ENCODE results near the gene ZACN.
"Not testable (repeated sequence)": the region's sequence is repeated elsewhere in the genome, so short reads cannot be mapped to it uniquely, and the experiment has no call there.

ZACN gene

DNA sequence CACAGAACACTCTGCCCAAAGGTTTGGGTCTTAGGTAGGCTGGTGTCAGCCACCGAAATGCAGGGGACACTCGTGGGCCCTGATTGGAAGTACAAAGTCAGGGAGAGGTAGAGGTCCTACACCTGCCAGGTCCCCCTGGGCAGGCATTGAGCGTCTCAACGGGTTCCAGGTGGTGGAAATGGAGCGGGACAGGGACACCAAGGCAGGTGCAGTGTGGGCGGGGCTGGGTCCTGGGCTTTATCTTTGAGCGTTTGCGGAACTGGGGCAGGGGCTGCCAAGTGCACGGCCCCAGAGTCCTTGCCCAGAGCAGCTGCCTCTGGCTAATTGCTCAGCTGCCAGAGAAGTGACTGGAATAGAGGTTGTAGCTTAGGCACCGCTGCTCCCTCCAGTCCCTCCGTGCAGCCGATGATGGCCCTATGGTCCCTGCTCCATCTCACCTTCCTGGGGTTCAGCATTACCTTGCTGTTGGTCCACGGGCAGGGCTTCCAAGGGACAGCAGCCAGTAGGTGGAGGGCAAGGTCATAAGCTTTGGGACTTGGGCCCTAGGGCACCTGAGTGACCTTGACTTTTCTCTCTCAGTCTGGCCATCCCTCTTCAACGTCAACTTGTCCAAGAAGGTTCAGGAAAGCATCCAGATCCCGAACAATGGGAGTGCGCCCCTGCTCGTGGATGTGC is at the start of gene ZACN:
ZACN (plus strand) TSS at position 323 of the 675 bp plus-strand sequence; CDS start at position 406, 83 bp downstream.
- FAIRE-seq (no peak), DNase-seq (ENCODE audit: insufficient read length, low spot score) (no peak)
- peak; percentile 4; the same call in 1 of the 2 replicates for TF ChIP-seq POLR2A (IDR thresholded peaks at IDR 0.05; ENCODE audit: low read depth, low read length)

DNA sequence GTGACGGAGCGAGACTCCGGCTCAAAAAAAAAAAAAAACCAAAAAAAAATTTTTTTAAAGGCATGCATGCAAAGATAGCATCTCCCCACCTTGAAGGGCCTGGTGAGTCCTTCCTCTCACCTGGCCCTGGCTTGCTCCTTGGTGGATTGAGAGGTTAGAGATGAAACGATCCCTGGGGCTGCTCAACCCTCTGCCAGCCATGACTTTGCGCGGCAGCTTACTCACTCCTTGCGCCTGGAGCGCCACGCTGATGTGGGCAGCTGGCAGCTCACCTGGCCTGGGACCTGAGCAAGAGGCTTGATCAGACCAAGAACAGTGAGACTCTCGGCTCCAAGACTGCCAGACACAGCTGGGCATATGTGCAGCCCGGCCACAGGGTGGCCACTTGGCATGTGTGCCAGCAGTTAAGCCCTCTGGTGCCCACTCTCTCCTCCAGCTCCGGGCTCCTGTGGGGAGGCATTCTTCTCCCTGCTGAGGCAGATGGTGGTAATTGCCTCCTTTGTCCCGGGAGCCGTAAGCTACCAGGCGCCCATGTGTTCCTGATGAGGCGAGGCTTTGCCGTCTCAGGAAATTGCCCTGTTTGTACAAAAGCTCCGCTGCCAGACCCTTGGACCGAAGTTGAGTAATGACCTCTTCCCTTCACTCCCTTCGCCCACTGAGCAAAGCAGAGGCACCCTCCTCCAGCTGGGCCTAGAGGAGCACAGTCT is 46.8 kb upstream of the ZACN start:
- FAIRE-seq (no peak), DNase-seq (ENCODE audit: insufficient read length, low spot score) (no peak)
- TF ChIP-seq POLR2A (IDR thresholded peaks at IDR 0.05; ENCODE audit: low read depth, low read length), result no peak

DNA sequence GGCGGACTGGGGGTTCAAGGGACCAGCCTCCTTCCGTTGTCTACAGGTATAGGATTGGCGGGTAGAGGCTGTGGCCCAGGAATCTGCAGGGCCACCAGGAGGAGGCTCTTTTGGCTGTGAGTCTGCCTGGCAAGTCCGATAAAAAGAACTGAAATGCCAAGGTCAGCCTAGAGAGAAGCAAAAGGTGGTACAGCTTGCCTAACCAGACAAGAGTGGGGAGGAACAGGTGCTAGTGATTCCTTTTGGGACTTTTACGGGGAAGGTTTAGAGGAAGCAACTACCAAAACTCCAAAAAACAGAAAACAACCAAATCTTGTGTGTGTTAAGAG is 46.2 kb upstream of the ZACN start:
- no peak for TF ChIP-seq POLR2A (IDR thresholded peaks at IDR 0.05; ENCODE audit: low read depth, low read length)
- FAIRE-seq (no peak), DNase-seq (ENCODE audit: insufficient read length, low spot score) (no peak)

DNA sequence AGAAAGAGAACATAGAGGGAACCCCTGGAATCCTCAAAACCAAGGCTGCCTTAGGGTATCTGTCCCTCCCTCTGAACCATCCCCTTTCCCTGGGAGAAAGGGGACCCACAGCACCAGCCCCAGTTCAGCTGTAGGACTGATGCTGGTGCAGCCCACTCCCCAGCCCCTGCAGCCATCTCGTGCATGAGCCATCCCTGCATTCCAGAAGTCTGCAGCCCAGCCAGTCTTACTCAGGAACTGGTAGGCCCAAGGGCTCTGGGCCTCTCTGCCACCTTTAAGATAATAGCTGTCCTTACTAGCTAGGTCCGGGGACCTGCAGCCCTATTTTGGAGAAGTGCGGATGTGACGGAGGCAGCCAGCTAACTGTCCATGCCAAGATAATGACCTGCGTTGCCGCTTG is 45.8 kb upstream of the ZACN start:
- no peak for FAIRE-seq
- TF ChIP-seq POLR2A (IDR thresholded peaks at IDR 0.05; ENCODE audit: low read depth, low read length), result no peak
- DNase-seq (ENCODE audit: insufficient read length, low spot score), result no peak

DNA sequence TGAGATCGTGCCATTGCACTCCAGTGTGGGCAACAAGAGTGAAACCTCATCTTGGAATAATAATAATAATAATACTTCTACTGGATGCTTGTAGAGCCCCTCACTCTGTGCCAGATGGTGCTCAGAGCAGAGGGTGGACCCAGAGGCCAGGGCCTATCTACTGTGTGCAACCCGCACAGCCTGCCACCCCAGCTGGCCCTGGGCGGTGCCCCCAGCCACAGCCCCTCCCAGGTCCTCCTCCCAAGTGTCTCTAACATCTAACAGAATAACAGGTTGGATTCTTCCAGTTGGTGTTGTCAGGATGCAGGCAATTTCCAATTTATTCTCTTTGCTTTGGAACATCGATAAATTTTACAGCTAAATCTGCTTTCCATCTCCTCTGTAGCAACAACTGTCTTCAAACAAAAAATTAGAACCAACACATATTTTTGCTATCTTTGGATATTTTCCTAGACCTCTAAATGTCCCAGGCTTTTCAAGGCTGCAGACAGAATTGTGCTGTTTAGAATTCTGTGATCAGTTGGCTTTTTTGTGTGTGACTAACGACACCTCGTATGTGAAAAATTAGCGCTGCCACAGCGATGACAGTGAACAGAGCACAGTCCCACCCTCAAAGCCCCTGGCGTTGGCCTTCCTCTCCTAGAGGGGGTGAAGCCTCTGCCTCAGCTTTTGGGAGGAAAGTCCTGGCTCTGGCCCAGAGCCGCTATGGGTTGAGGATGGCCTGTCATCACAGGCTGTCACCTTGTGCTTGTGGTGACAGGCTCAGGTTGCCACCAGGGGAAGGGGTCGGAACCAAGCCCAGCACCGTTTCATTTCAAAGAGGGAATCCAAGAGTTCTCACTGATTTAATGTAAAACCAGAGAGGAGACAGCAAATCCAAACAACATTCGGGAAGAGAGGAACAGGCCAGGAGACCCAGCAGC is 44.3 kb upstream of the ZACN start:
- FAIRE-seq (no peak), DNase-seq (ENCODE audit: insufficient read length, low spot score) (no peak)
- no peak for TF ChIP-seq POLR2A (IDR thresholded peaks at IDR 0.05; ENCODE audit: low read depth, low read length)

DNA sequence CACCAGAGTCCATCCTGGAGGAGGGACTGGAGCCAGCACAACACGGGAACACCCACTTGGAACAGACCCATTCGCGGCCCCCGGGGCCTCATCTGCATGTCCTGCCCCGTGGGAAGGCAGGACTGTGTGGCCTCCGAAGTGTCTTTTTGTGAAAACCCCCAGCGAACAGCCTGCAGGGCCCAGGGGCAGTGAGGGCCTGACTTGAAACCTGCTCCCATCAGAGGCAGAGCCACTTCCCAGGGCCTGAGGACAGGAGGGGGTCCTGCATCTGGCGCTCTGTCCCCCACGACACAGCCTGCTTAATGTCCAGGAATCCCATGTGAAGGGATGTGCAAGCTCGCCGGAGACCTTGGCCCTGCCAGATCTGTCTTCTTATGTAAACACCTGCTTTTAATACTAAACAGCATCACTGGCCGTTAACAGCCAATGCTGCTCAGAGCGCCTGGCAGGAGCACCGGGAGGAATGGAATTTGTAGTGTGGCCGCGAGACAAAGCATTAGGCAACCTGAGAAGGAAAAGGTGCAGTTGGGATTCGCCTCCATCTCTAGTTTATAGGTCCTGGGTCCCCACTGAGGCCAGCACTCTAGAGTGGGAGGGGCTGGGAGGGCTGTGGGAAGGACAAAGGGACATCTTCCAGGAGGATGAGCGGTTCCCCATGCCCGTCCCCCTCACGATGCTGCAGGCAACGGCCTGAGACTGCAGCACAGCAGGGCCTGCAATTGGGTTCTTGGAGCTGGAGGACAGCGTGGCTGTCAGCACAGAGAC is 42.3 kb upstream of the ZACN start:
- DNase-seq (ENCODE audit: insufficient read length, low spot score) (no peak), FAIRE-seq (no peak)
- TF ChIP-seq POLR2A (IDR thresholded peaks at IDR 0.05; ENCODE audit: low read depth, low read length), result no peak

DNA sequence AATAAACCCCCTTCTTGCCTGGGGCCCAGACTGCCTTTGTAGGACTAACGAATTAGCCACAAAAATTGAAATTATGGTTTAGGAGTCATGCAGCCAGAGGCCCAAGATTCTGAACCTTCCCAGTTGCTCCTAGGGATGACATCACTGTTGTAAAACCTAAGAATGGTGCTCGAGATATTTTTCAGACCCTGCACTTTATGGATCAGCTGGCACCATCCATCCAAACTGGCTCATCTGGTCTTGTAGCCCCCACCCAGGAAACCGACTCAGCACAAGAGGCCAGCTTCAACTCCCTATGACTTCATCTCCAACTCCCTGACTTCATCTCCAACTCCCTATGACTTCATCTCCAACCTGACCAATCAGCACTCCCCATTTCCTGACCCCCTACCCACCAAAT is 40.9 kb upstream of the ZACN start:
- DNase-seq (ENCODE audit: insufficient read length, low spot score), result no peak
- FAIRE-seq, result no peak
- no peak for TF ChIP-seq POLR2A (IDR thresholded peaks at IDR 0.05; ENCODE audit: low read depth, low read length)

DNA sequence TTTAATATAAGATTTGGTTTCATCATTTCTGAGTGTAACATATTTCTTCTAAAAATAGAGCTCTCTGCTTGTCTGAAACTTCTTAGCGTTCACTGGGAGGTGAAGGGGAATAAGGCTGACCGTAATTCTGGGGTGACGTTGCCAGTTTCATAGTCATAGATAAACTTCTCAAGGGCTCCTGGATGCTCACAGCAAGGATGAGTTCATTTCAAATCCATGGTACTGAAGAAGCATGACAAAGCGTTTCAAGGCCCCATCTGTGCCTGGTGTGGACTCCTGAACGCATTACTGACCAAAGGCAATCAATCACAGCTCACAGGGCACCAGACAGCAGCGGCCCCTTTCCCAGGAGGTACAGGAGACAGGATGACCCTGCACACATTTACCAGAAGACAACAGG is 39.9 kb upstream of the ZACN start:
- no peak for FAIRE-seq
- no peak for TF ChIP-seq POLR2A (IDR thresholded peaks at IDR 0.05; ENCODE audit: low read depth, low read length)
- DNase-seq (ENCODE audit: insufficient read length, low spot score), result no peak

DNA sequence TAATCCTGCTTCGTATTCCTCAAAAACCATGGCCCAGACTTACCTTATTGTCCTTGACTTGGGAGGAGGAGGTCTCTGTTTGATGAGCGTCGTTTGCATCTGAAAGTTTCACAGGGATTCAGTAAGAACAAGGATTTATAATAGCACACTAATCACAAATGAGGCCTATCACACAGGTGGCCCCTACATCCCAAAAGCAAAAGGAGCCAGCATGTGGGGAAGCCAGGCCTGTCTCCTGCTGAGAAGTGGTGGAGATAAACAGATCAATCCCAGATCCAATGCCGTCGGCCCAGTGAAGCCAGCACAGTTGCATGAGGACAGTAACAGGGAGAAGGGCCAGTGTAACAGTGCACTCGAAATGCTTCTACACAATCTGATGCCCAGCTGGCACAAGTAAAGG is 38.6 kb upstream of the ZACN start:
- no peak for TF ChIP-seq POLR2A (IDR thresholded peaks at IDR 0.05; ENCODE audit: low read depth, low read length)
- FAIRE-seq, result no peak
- DNase-seq (ENCODE audit: insufficient read length, low spot score), result no peak

DNA sequence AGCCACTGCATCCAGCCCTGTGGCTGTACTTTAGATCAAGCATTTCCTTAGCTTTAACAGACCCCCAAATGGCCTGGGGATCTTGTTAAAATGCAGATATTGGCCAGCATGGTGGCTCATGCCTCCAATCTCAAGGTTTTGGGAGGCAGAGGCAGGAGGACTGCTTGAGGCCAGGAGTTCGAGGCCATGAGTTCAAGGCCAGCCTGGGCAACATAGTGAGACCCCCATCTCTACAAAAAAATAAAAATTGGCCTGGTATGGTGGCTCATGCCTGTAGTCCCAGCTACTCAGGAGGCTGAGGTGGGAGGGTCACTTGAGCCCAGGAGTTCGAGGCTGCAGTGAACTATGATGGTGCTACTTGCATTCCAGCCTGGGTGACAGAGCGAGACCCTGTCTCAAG is 36.1 kb upstream of the ZACN start:
- FAIRE-seq; DNase-seq (ENCODE audit: insufficient read length, low spot score): not testable (repeated sequence)

DNA sequence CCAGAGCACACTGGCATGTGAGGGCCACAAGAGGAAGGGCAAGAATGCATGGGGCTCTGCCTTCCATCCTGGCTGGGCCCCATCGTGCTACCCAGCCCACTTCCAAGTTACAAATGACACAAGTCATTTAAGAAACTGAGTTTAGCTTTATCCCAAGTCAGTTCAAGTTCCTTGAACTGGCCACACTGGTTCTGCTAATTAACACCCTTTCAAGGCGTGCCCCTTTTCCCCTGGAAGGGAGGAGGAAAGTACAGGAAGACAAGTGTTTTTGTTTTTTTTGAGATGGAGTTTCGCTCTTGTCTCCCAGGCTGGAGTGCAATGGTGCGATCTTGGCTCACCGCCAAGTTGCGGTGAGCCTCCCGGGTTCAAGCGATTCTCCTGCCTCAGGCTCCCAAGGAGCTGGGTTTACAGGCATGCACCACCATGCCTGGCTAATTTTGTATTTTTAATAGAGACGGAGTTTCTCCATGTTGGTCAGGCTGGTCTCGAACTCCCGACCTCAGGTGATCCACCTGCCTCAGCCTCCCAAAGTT is 34.4 kb upstream of the ZACN start:
- DNase-seq (ENCODE audit: insufficient read length, low spot score); FAIRE-seq: not testable (repeated sequence)

DNA sequence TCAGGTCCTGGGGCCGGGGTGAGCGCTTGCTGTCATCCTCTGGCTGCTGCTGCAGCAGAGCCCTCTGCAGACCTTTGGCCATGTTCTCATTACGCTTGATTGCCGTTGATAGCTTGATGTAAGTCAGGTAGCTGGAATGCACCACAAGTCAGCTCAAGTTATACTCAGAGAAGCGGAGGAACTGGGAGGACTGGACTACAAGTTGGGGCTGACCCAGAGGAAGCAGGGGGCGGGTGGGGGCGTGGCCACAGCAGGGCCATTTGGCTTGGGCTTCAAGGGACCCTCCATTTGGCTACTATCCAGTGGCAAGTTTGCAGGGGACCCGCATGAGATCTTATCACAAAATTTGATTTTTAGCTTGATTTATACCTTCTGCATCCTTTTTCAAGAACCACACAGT is 32.9 kb upstream of the ZACN start:
- TF ChIP-seq POLR2A (IDR thresholded peaks at IDR 0.05; ENCODE audit: low read depth, low read length), result no peak
- FAIRE-seq, result no peak
- DNase-seq (ENCODE audit: insufficient read length, low spot score), result no peak

DNA sequence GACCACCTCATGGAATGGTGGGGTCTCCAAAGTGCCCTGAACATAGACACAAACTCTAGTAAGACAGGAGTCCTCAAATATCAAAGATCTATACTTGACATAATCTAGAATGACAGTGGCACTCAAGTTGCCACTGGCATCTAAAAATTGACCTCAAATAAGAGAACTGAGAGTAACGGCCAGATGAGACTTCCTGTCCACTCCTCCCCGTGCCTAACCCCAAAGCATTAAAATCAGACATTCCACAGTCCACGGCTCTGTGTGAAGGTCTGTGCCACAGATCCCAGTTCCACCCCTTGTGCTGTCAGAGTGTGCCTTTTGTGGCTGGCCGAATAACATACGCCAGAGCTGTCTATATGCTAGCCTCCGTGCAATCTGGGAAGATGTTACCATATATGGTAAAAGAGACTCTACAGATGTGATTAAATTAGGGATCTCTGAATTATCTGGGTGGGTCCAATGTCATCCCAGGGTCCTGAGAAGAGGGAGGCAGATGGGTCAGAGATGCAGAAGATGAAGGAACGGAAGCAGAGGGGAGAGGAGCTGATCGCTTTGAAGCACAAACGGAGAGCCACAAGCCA is 30.9 kb upstream of the ZACN start:
- no peak for FAIRE-seq
- DNase-seq (ENCODE audit: insufficient read length, low spot score), result no peak
- no peak for TF ChIP-seq POLR2A (IDR thresholded peaks at IDR 0.05; ENCODE audit: low read depth, low read length)

All from H54 (cell line).